Karpas-422 (cell line): ENCODE data around the gene NPTXR. TPM values are rescaled to one million over a fixed set of nuclear protein-coding genes. Genes with fewer than 3 reads are reported as not detected.
A peak's percentile ranks its signal among the peaks of the same experiment; 100 is the strongest.

Source experiments
- DNase-seq: peaks from one replicate; pipeline ENCODE4 v3.0.0-alpha.2; 2015
- H2AFZ ChIP-seq: fragments of 200-600 bp; sonication (generic); 2 replicates; pipeline ENCODE4 v1.6.1; 2014; ENCODE audit warnings: antibody characterized with exemption, low read length, mixed read lengths
- H3K27ac ChIP-seq: fragments of 200-600 bp; sonication (generic); 2 replicates; pipeline ENCODE4 v1.5.1; 2014; ENCODE audit warnings: mild to moderate bottlenecking, low read length, moderate library complexity
- H3K27me3 ChIP-seq: fragments of 200-600 bp; sonication (generic); 2 replicates; pipeline ENCODE4 v1.6.1; 2014; ENCODE audit warnings: low read length, mixed read lengths
- H3K36me3 ChIP-seq: fragments of 200-600 bp; sonication (generic); 2 replicates; pipeline ENCODE4 v1.6.1; 2014; ENCODE audit warnings: low read length, mixed read lengths; ENCODE audit not compliant: insufficient read depth
- H3K4me1 ChIP-seq: fragments of 200-600 bp; sonication (generic); 2 replicates; pipeline ENCODE4 v1.6.1; 2014; ENCODE audit warnings: mild to moderate bottlenecking, low read length, mixed read lengths
- H3K4me2 ChIP-seq: fragments of 200-600 bp; sonication (generic); 2 replicates; pipeline ENCODE4 v1.6.1; 2014; ENCODE audit warnings: low read length, low read depth, mild to moderate bottlenecking; ENCODE audit not compliant: poor library complexity, severe bottlenecking
- H3K4me3 ChIP-seq: fragments of 200-600 bp; sonication (generic); 2 replicates; pipeline ENCODE4 v1.5.1; 2014; ENCODE audit warnings: mild to moderate bottlenecking, antibody characterized with exemption, low read length, mixed read lengths
- H3K79me2 ChIP-seq: fragments of 200-600 bp; sonication (generic); 2 replicates; pipeline ENCODE4 v1.6.1; 2014; ENCODE audit warnings: mild to moderate bottlenecking, low read length, mixed read lengths
- H3K9ac ChIP-seq: fragments of 200-600 bp; sonication (generic); 2 replicates; pipeline ENCODE4 v1.6.0; 2014; ENCODE audit warnings: low read length
- H3K9me2 ChIP-seq: fragments of 200-600 bp; sonication (generic), shearing (Covaris generic); replicated peaks from 2 replicates; pipeline ENCODE4 v1.6.0; 2014; ENCODE audit warnings: mild to moderate bottlenecking, low read length, moderate library complexity; ENCODE audit not compliant: insufficient read depth
- H3K9me3 ChIP-seq: fragments of 300-700, 200-600 bp; sonication (generic); 2 replicates; pipeline ENCODE4 v1.6.1; 2014; ENCODE audit warnings: low read length, mixed read lengths
- H4K20me1 ChIP-seq: fragments of 200-600 bp; sonication (generic); 2 replicates; pipeline ENCODE4 v1.6.1; 2014; ENCODE audit warnings: mild to moderate bottlenecking, antibody characterized with exemption, low read length, low read depth; ENCODE audit not compliant: insufficient read depth
- total RNA-seq: library from RNA; depleted of rRNA; stranded (reverse); fragments of >200 nt; shearing (Covaris generic); gene quantifications from 2 replicates; pipeline ENCODE4 v1.2.3, GENCODE V29; 2014; ENCODE audit warnings: low replicate concordance

The NPTXR gene
- total RNA-seq, 1 experiment from 2014 or later = not detected

DNA sequence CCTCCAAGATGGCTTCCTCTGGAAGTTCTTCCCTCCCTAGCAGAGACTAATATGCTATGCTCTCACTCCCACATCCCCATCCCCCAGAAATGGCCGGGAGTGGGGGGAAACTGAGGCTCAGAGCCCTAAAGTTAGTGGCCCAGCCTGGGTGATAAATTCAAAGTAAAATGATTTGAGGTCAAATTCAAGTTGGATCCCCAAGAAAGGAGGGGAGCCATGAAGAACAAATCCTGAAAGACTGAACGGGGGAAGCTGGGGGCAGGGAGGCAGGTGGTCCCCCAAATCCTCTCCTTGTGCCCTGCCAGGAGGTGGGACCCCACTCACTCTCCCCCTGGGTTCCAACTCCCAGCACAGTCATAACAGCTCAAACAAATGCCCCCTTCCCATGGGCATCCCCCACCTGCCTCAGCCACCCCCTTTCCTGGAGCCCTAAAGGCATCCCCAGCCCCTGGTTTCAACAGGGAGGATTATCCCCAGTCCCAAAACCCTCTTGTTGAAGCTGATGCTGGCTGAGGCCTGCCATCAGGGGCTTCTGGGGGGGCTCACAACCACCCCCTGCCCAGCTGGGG, 27.0 kb upstream of the NPTXR start:
- no peaks in the 10 kb centered on the region for H3K9me3 ChIP-seq
- no peaks in the 10 kb centered on the region for H3K27me3 ChIP-seq
- H3K4me1 ChIP-seq = peaks cover 41% of the 10 kb centered on the region
- peaks cover 23% of the 10 kb centered on the region for H3K79me2 ChIP-seq
- H3K4me3 ChIP-seq = peak overlapping the region; percentile 98
- peaks cover 26% of the 10 kb centered on the region for H3K36me3 ChIP-seq
- H3K9ac ChIP-seq = peak overlapping the region; percentile 95
- peak overlapping the region; percentile 96 for H3K4me2 ChIP-seq
- H2AFZ ChIP-seq = no peak overlapping the region
- H3K9me2 ChIP-seq = no peaks in the 10 kb centered on the region
- no peak for DNase-seq
- peak overlapping the region; percentile 72 for H3K27ac ChIP-seq
- H4K20me1 ChIP-seq = peaks cover 28% of the 10 kb centered on the region

DNA sequence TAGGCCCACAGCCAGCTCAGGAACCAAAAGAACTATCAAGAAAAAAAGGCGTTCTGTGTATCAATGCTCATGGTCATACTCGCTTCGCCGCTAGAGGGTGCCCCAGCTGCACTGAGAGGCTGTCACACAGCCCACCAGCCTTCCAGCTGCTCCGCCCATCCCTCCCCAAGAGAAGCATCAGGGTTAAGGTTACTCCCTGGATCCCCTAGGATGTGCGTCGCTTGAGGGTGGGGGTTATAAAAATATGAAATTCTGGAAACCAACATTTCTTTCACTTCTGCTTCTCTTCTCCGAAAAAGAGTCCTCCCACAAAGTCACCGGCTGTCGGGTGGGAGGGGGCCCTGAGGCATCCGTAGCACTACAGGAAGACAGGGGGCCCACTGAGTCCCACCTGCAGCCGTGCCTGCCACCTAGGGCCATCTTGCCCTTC, 26.5 kb upstream of the NPTXR start:
- peak overlapping the region; percentile 95 for H3K9ac ChIP-seq

GRCh38 chr22:38869663-38870062, 25.8 kb upstream of the NPTXR start:
- Histone ChIP-seq H3K9me3 (no peaks in the 10 kb centered on the region), H3K79me2 (peaks cover 23% of the 10 kb centered on the region), H3K9ac (peak overlapping the region; percentile 95), H3K4me1 (peaks cover 41% of the 10 kb centered on the region), H3K27me3 (no peaks in the 10 kb centered on the region), H3K36me3 (peaks cover 26% of the 10 kb centered on the region), H3K4me3 (peak overlapping the region; percentile 98; the same call in 1 of the 2 replicates), H3K27ac (no peak overlapping the region), H3K4me2 (peak overlapping the region; percentile 96), H4K20me1 (peaks cover 39% of the 10 kb centered on the region), H3K9me2 (no peaks in the 10 kb centered on the region), H2AFZ (no peak overlapping the region)
- no peak for DNase-seq

More for the DNA sequence above, 26.5 kb upstream of the NPTXR start:
- Histone ChIP-seq H3K4me2 (peak overlapping the region; percentile 96), H3K27ac (no peak overlapping the region), H3K9me3 (no peaks in the 10 kb centered on the region), H4K20me1 (peaks cover 34% of the 10 kb centered on the region), H3K27me3 (no peaks in the 10 kb centered on the region), H3K79me2 (peaks cover 23% of the 10 kb centered on the region), H3K36me3 (peaks cover 26% of the 10 kb centered on the region), H3K4me1 (peaks cover 41% of the 10 kb centered on the region), H2AFZ (no peak overlapping the region), H3K9me2 (no peaks in the 10 kb centered on the region), H3K4me3 (peak overlapping the region; percentile 98)
- DNase-seq = peak; percentile 94

GRCh38 chr22:38868886-38869381, 25.1 kb upstream of the NPTXR start:
- H3K36me3 ChIP-seq = peaks cover 26% of the 10 kb centered on the region
- H3K4me1 ChIP-seq = peaks cover 41% of the 10 kb centered on the region
- H3K4me3 ChIP-seq = no peak overlapping the region
- peaks cover 23% of the 10 kb centered on the region for H3K79me2 ChIP-seq
- no peaks in the 10 kb centered on the region for H3K27me3 ChIP-seq
- no peaks in the 10 kb centered on the region for H3K9me2 ChIP-seq
- peak; percentile 91 for DNase-seq
- peak overlapping the region; percentile 96 for H3K4me2 ChIP-seq
- no peaks in the 10 kb centered on the region for H3K9me3 ChIP-seq
- H2AFZ ChIP-seq = no peak overlapping the region
- H3K9ac ChIP-seq = no peak overlapping the region; the same call in 1 of the 2 replicates
- H4K20me1 ChIP-seq = peaks cover 39% of the 10 kb centered on the region
- H3K27ac ChIP-seq = no peak overlapping the region

DNA sequence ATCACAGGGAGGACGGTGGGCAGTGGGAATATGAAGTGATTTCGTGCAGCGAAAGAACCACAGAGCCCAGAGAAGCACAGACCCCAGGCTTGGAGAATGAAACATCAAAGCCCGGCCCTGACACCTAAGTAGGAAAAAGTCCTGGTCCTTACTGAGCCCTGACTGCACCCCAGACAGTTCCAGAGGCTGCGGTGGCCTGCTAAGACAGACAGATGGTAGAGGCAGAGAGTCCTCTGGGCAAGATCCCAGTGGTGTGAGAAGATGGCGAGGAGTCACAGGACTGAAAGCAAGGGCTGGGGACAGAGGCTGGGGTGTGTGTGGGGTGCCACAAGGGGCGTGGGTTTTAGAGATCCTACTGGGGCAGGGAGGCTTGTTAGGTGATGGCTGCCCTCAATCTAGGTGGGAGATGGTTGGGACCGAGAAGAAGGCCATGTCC, 24.5 kb upstream of the NPTXR start:
- H3K79me2 ChIP-seq = peaks cover 23% of the 10 kb centered on the region
- no peaks in the 10 kb centered on the region for H3K9me3 ChIP-seq
- DNase-seq = no peak
- no peak overlapping the region for H3K27ac ChIP-seq
- no peak overlapping the region for H3K4me2 ChIP-seq
- no peak overlapping the region for H3K4me3 ChIP-seq
- no peak overlapping the region; the same call in 1 of the 2 replicates for H3K9ac ChIP-seq
- peaks cover 43% of the 10 kb centered on the region for H3K4me1 ChIP-seq
- peaks cover 26% of the 10 kb centered on the region for H3K36me3 ChIP-seq
- H3K27me3 ChIP-seq = no peaks in the 10 kb centered on the region
- no peak overlapping the region for H2AFZ ChIP-seq
- H3K9me2 ChIP-seq = no peaks in the 10 kb centered on the region
- H4K20me1 ChIP-seq = peaks cover 43% of the 10 kb centered on the region

- peaks cover 47% of the 10 kb centered on the region for H4K20me1 ChIP-seq
- no peak overlapping the region for H2AFZ ChIP-seq
- H3K9ac ChIP-seq = no peak overlapping the region
- H3K79me2 ChIP-seq = peaks cover 23% of the 10 kb centered on the region
- no peak overlapping the region for H3K4me3 ChIP-seq
- no peaks in the 10 kb centered on the region for H3K9me2 ChIP-seq
- peaks cover 37% of the 10 kb centered on the region for H3K4me1 ChIP-seq
- no peak overlapping the region for H3K27ac ChIP-seq
- H3K9me3 ChIP-seq = no peaks in the 10 kb centered on the region
- H3K4me2 ChIP-seq = no peak overlapping the region
- DNase-seq = no peak
- no peaks in the 10 kb centered on the region for H3K27me3 ChIP-seq
- H3K36me3 ChIP-seq = peaks cover 26% of the 10 kb centered on the region
These were observed 23.9 kb upstream of the NPTXR start for GRCh38 chr22:38867471-38868285.

- Histone ChIP-seq H2AFZ (no peak overlapping the region), H3K79me2 (peaks cover 23% of the 10 kb centered on the region), H3K9ac (no peak overlapping the region), H3K9me3 (no peaks in the 10 kb centered on the region), H3K27me3 (no peaks in the 10 kb centered on the region), H3K4me1 (peaks cover 35% of the 10 kb centered on the region), H4K20me1 (peaks cover 50% of the 10 kb centered on the region), H3K9me2 (no peaks in the 10 kb centered on the region), H3K36me3 (peaks cover 26% of the 10 kb centered on the region), H3K4me3 (no peak overlapping the region), H3K4me2 (no peak overlapping the region), H3K27ac (no peak overlapping the region)
- DNase-seq = no peak
These were observed 23.3 kb upstream of the NPTXR start for GRCh38 chr22:38867124-38867455.

- Histone ChIP-seq H3K4me1 (peaks cover 37% of the 10 kb centered on the region), H3K9ac (no peak overlapping the region), H2AFZ (no peak overlapping the region), H3K36me3 (peaks cover 26% of the 10 kb centered on the region), H3K9me2 (no peaks in the 10 kb centered on the region), H4K20me1 (peaks cover 54% of the 10 kb centered on the region), H3K27me3 (no peaks in the 10 kb centered on the region), H3K4me2 (no peak overlapping the region), H3K79me2 (peaks cover 21% of the 10 kb centered on the region), H3K9me3 (no peaks in the 10 kb centered on the region), H3K27ac (no peak overlapping the region), H3K4me3 (no peak overlapping the region)
- DNase-seq = no peak
These were observed 22.7 kb upstream of the NPTXR start for GRCh38 chr22:38866399-38867123.
